ENCODE data around the gene NFIA. TPM values are rescaled to one million over a fixed set of nuclear protein-coding genes. Genes with fewer than 3 reads are reported as not detected.

Gene NFIA
- total RNA-seq, 1 experiment from 2014 or later: 0.35 TPM

- Histone ChIP-seq H3K4me1 (ENCODE audit: insufficient read depth, low read length) (no peaks in the 10 kb centered on the region; the same call in none of the 2 replicates), H3K27me3 (ENCODE audit: insufficient read depth, low read length) (no peaks in the 10 kb centered on the region), H3K18ac (ENCODE audit: insufficient read length, low read depth, low read length) (no peak overlapping the region), H3K23ac (ENCODE audit: insufficient read length, low read depth, low read length) (no peak overlapping the region), H2BK12ac (ENCODE audit: insufficient read length, low read depth, low read length) (no peak overlapping the region), H4K91ac (ENCODE audit: insufficient read length, low read depth, low read length) (no peak overlapping the region), H3K4ac (ENCODE audit: low read depth, low read length) (no peak overlapping the region), H2BK15ac (ENCODE audit: low read depth, low read length) (no peak overlapping the region), H3K9ac (ENCODE audit: extremely low read depth, insufficient read length, low read length) (no peak overlapping the region), H4K8ac (replicated peaks; ENCODE audit: insufficient read length, low read depth, low read length) (no peak overlapping the region), H2BK20ac (ENCODE audit: low read depth, low read length, poor library complexity, severe bottlenecking) (no peak overlapping the region), H3K79me2 (ENCODE audit: insufficient read depth, low read length) (no peaks in the 10 kb centered on the region), H2BK5ac (ENCODE audit: insufficient read length, low read length) (no peak overlapping the region), H2AK5ac (ENCODE audit: insufficient read length, low read length) (no peak overlapping the region), H3K23me2 (ENCODE audit: insufficient read length, low read depth, low read length, poor library complexity, severe bottlenecking) (no peaks in the 10 kb centered on the region), H2BK120ac (ENCODE audit: low read depth, low read length, poor library complexity, severe bottlenecking) (no peak overlapping the region), H4K20me1 (ENCODE audit: control insufficient read depth, insufficient read depth, insufficient read length) (no peaks in the 10 kb centered on the region), H3K27ac (ENCODE audit: insufficient read length, low read depth, low read length) (no peak overlapping the region), H3K9me3 (ENCODE audit: control insufficient read depth, low read depth, low read length) (no peaks in the 10 kb centered on the region), H3K56ac (ENCODE audit: insufficient read length, low read depth, low read length) (no peak overlapping the region), H3K4me2 (ENCODE audit: insufficient read depth, insufficient read length, low read length) (no peak overlapping the region), H3K14ac (ENCODE audit: insufficient read depth, low read length) (no peak overlapping the region), H4K5ac (ENCODE audit: insufficient read length, low read depth, low read length) (no peak overlapping the region), H2AFZ (ENCODE audit: low read length) (no peak overlapping the region), H3T11ph (ENCODE audit: low read length) (no peak overlapping the region), H3K79me1 (ENCODE audit: insufficient read depth, low read depth, low read length, poor library complexity, severe bottlenecking) (no peaks in the 10 kb centered on the region)
- H3K4me1 Mint-ChIP-seq: peaks cover 16% of the 10 kb centered on the region in 2 experiments
- WGBS (ENCODE audit: extremely low coverage, insufficient read length, low lambda C conversion rate): no CpG with 5 or more reads among the region's 4 CpGs
- H3K4me3 Mint-ChIP-seq: no peak overlapping the region
- peaks cover 2 to 6% (median 5%) of the 10 kb centered on the region in 3 experiments; a peak in 1 of 7 replicates for H3K36me3 Mint-ChIP-seq (ENCODE audit: insufficient read depth in 1 of 3, low read depth in 3 of 3)
- H3K27ac Mint-ChIP-seq: no peak overlapping the region
- DNase-seq: no peak
- TF ChIP-seq CTCF (conservative IDR thresholded peaks at IDR 0.05): no peak
- peaks cover 4 to 6% of the 10 kb centered on the region in 2 experiments; a peak in 2 of 5 replicates for H3K9me3 Mint-ChIP-seq
- H3K27me3 Mint-ChIP-seq (ENCODE audit: low read depth): peaks cover 2% of the 10 kb centered on the region; the same call in 1 of the 2 replicates
Observed at GRCh38 chr1:61315011-61315410, 232.7 kb downstream of the NFIA start.

Data from H9 (cell line).